Limb (tissue), 2 donors: ENCODE results near the gene WDR59.
"Not testable (repeated sequence)": the region's sequence is repeated elsewhere in the genome, so short reads cannot be mapped to it uniquely, and the experiment has no call there.

Experiments
- DNase-seq, 2 donors: peaks; one replicate each; pipeline ENCODE4 v3.0.0-alpha.2; 2016; ENCODE audit errors: extremely low spot score in 2 of 2

Gene WDR59

GRCh38 chr16:74867281-74867849, 117.6 kb downstream of the WDR59 start:
- no peak for DNase-seq

- DNase-seq, result no peak
These were observed 118.9 kb downstream of the WDR59 start for GRCh38 chr16:74865922-74866598.

GRCh38 chr16:74862743-74863244, 122.1 kb downstream of the WDR59 start:
- peak in 1 of 2 donors; percentile 46 for DNase-seq

- DNase-seq, result no peak
These were observed 132.4 kb downstream of the WDR59 start for GRCh38 chr16:74852500-74852875.

GRCh38 chr16:74850027-74850426, 134.9 kb downstream of the WDR59 start:
- no peak for DNase-seq

GRCh38 chr16:74847202-74847601, 137.7 kb downstream of the WDR59 start:
- no peak for DNase-seq

GRCh38 chr16:74846714-74847113, 138.2 kb downstream of the WDR59 start:
- DNase-seq, result no peak

GRCh38 chr16:74844041-74844980, 140.6 kb downstream of the WDR59 start:
- DNase-seq, result no peak

- not testable (repeated sequence) for DNase-seq
These were observed 141.4 kb downstream of the WDR59 start for GRCh38 chr16:74843381-74844035.

GRCh38 chr16:74842413-74842812, 142.5 kb downstream of the WDR59 start:
- no peak for DNase-seq

- DNase-seq, result no peak
These were observed 143.0 kb downstream of the WDR59 start for GRCh38 chr16:74841904-74842303.

GRCh38 chr16:74841469-74841868, 143.5 kb downstream of the WDR59 start:
- DNase-seq, result no peak

GRCh38 chr16:74837056-74837455, 147.9 kb downstream of the WDR59 start:
- DNase-seq, result no peak

- no peak for DNase-seq
These were observed 148.7 kb downstream of the WDR59 start for GRCh38 chr16:74836111-74836671.

- DNase-seq, result no peak
These were observed 152.7 kb downstream of the WDR59 start for GRCh38 chr16:74832228-74832627.

GRCh38 chr16:74831467-74831866, 153.5 kb downstream of the WDR59 start:
- DNase-seq, result no peak

- DNase-seq, result no peak
These were observed 154.3 kb downstream of the WDR59 start for GRCh38 chr16:74830648-74831047.

GRCh38 chr16:74829637-74830036, 155.3 kb downstream of the WDR59 start:
- no peak for DNase-seq

- no peak for DNase-seq
These were observed 159.0 kb downstream of the WDR59 start for GRCh38 chr16:74825941-74826340.

GRCh38 chr16:74825016-74825415, 159.9 kb downstream of the WDR59 start:
- DNase-seq, result no peak
